Raji (cell line): ENCODE data around the gene METTL3.

ENCODE experiments used
- POLR2A ChIP-seq: IDR thresholded peaks from 2 replicates; pipeline ENCODE4 v1.6.1; 2011; ENCODE audit warnings: low read depth, low read length, control low read depth; ENCODE audit not compliant: insufficient read depth

Gene METTL3

GRCh38 chr14:21506557-21506956 is 4.6 kb downstream of the METTL3 start:
- TF ChIP-seq POLR2A, result no peak

DNA sequence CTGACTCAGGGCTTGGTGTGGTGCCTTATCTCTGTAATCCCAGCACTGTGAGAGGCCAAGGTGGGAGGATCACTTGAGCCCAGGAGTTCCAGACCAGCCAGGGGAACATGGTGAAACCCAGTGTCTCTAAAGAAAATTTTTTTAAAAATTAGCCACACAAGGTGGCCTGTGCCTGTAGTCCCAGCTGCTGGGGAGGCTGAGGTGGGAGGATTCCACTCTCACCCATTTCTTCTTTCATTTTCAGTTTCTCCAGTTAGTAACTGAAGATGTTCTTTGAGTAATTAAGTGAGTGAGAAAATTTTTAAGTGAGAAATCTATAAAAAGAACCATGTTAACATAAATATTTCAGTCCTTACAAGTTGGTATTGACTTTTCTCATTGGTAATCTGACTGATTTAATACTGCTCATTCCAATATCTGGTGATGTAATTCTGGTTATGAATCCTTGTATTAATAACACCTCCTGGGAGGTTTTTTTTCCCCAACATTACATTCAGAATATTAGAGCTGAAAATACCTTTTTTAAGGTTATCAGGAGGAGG is 6.1 kb downstream of the METTL3 start:
- TF ChIP-seq POLR2A, result no peak

DNA sequence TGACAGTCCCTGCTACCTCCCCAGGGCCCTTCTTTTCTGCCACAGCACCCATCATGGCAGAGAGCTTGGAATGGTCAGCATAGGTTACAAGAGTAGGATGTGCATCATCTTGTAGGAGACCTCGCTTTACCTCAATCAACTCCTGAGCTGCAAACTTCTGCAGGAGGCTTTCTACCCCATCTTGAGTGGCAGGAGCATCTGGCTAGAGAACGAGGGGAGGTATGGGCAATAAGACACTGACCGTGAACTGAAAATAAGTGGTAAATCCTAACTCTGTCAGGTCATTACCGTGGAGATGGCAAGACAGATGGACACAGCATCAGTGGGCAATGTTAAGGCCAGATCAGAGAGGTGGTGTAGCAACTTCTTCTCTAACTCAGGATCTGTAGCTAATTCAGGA is 7.8 kb downstream of the METTL3 start:
- TF ChIP-seq POLR2A, result no peak

DNA sequence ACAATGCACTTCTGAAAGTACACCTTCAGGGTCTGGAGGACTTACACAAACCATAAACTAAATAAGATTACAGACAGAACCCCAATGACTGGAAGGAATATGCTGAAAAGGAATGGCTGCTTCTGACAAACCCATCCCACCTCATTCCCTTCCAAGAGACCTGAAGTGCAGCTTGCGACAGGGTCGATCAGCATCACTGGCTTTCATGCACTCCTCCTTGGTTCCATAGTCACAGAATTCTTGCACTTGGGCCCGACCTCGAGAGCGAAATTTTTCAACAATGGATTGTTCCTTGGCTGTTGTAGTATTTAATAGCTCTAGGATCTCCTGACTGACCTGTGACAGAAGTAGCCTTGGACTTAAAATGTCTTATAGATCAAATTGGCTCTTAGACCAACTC is 9.6 kb downstream of the METTL3 start:
- TF ChIP-seq POLR2A, result no peak

DNA sequence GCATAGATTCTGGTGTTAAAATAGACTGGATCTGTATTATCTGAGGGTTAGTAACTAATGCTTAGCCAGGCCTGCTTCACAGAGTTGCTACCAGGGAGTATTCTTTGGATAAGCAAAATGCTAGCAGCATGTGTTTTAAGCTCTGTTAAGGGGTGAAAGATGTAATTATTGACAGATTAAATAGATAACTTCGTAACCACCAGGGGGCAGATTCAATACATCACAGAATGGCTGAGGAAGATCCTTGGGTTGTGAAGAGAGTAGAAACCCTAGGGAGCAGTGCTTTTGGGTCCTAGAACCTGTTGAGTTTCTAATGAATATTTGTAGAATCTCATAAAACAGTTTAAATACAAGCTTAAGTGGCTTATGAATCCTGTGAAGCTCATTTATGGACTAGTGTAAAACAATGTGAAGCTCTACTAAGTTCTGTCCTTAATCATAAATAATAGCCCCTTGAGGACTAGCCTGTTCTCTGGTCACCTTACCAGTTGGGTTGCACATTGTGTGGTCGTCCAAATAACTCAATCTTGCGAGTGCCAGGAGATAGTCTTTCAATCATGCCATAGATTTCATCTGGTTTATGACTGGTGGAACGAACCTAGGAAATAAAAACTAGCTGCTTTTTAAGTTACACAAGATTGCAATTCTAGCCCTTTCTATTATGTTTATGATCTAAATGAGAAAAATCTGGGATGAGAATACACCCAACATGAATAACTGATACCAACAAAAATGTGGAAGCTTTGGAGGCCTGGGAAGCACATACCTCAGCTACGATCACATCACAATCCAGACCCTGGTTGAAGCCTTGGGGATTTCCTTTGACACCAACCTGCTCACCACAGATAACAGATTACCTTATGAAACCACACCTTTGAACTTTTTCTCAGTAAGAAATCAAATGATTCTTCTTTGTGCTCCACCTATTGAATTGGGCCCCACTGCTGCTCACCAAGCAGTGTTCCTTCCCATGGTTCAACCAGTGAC is 12.3 kb downstream of the METTL3 start:
- TF ChIP-seq POLR2A, result no peak

- no peak for TF ChIP-seq POLR2A
These were observed 14.7 kb downstream of the METTL3 start for GRCh38 chr14:21496453-21496852.

- no peak for TF ChIP-seq POLR2A
These were observed 16.0 kb downstream of the METTL3 start for GRCh38 chr14:21494902-21495762.

DNA sequence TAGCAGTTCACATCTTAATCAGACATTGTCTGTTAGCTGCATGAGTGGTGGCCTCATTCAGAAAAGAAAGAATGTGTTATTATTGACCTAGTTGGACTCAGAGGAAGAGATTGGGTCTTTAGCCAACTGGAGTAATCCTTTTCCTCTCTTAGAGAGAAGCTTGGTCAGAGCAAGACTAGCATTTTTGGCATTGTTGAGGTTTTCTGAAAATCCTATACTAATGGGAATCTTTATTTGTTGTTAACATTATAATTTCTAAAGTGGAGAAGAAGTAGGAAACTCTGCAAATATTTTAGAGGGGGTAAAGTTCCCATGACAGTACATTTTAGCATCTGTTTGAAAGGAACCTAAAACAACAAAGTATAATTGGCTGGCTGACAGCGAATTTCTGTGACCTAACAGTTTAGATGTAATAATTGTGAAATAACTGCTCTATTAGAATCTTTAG is 24.5 kb downstream of the METTL3 start:
- no peak for TF ChIP-seq POLR2A

DNA sequence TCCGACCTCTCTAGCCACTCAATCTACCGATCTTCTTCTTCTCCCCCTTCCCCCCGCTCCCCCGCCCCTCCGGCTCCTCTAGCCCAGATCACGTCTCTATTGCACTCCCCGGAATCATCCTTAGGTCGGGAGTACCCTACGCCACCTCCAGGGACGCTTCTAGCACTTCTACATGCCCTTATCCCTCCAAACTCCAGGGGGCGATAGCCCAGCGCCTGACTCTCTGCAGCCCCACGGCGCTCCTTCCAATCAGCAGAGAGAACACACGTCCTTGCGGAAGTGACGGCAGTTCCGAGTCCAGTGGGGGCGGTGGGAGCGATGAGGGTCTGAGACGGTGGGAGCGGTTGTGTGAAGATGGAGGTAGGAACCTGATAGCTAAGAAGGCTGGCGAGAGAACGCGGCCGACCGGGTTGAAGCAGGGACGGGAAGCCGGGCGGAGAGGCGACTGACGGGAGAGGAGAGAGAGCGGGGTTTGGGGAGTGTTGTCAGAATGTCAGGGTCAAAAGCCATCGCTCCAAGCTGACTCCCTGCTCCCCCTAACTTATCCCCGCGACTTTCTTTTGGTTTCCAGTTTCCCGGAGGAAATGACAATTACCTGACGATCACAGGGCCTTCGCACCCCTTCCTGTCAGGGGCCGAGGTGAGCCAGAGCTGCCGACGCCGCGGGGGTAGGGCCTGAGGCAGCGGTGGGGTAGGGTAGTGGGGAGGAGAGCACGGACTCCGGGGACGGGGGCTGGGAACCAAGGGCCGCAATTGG is 34.0 kb downstream of the METTL3 start, which contains the start of the genes RAB2B and TOX4:
RAB2B (minus strand) TSS at position 35 of the 757 bp plus-strand sequence. CDS start 87 bp downstream, outside the sequence.
TOX4 (plus strand) TSS at position 271 of the 757 bp plus-strand sequence; CDS start at position 355, 84 bp downstream.
- peak; percentile 92 for TF ChIP-seq POLR2A

DNA sequence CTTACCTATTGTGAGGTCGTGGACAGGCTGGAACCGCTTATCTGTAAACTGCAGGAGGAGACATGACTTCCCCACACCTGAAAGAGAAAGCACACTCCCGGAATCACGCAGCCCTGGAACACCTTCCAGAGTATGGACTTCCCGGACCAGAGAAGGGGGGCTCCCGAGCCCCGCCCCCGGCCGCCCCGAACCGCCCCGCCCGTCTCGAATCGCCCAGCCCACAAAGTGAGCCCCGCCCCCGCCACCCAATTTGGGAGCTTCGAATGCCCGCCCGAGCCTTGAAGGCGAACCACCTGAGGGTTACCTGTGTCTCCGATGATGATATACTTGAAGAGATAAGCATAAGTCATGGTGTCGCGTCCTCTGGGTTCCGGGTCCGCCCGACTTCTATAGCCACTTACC is 34.6 kb downstream of the METTL3 start:
- peak; percentile 58 for TF ChIP-seq POLR2A

GRCh38 chr14:21475767-21476522 is 35.2 kb downstream of the METTL3 start:
- TF ChIP-seq POLR2A, result no peak

DNA sequence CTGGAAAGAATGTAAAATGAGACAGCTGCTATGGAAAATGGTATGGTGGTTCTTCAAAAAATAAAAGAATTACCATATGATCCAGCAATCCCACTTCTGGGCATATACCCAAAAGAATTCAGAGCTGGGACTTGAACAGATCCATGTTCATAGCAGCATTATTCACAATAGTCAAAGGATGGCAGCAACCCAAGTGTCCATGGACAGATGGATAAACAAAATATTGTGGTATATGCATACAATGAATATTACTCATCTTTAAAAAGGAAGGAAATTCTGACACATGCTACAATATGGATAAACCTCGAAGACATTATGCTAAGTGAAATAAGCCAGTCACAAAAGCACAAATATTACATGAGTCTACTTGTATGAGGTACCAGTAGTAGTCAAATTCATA is 43.5 kb downstream of the METTL3 start:
- no peak for TF ChIP-seq POLR2A

DNA sequence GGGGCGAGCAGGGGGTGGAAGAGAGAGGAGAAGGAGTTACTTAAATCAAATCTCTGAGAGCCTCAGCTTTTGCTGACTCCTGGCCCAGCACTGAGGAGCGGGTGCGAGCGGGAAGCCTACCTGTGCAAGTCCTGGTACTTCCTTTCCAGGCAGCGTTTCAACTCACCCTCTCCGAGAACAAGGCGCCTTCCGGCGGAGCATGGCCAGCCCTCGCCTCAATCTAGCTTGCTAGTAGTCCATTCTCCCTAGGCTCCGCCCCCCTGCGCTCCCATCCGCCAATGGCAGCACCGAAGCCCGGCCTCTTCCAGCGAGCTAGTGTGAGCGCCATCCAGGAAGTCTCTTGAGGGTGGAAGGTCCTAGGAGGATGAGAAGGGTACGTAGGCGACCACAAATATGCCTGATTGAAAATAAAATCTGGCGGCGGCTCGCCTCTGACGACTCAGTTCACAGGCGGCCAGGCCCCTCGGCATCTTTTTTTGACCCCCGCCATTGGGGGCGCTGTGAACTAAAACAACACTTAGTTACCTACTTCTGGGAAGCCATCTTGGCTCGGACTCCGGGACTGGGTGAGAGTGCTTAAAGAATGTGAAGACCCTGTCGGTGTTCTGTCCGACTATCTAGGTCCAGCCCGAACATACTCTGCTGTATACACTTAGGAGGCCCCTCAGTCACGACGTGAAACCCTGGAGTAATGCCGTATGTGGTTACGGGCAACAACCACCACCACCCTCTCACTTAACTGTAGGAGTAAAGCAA is 55.0 kb downstream of the METTL3 start, which contains the start of gene CHD8:
CHD8 (minus strand) TSS at position 212 of the 756 bp plus-strand sequence. CDS start 24,480 bp downstream, outside the sequence.
- peak; percentile 95 for TF ChIP-seq POLR2A
